NCI-H2107 (cell line): ENCODE data around the gene ZNF319.

ENCODE experiments used
- DNase-seq: peaks from one replicate; lab custom pipeline; 2025; lab: John Stamatoyannopoulos, UW

ZNF319 gene

DNA sequence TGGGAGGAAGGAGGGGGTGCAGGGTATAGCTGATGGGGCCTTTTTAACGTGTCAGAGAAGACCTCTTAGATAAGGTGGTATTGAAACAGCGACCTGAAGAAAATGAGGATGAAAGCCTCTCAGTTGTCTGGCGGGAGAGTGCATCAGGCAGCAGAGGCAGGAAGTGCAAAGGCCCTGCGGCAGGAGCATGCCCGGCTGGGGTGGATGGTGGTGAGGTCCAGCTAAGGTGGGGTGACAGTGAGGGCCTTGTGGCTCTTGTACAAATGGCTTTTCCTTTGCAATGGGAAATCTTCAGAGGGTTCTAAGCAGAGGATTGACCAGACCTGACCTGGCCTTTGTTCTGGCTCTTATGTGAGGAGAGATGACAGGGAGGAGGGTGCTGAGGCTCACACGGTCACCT is 36.5 kb upstream of the ZNF319 start:
- DNase-seq, result no peak

- no peak for DNase-seq
Measured at GRCh38 chr16:58035356-58036170, 35.1 kb upstream of the ZNF319 start.

DNA sequence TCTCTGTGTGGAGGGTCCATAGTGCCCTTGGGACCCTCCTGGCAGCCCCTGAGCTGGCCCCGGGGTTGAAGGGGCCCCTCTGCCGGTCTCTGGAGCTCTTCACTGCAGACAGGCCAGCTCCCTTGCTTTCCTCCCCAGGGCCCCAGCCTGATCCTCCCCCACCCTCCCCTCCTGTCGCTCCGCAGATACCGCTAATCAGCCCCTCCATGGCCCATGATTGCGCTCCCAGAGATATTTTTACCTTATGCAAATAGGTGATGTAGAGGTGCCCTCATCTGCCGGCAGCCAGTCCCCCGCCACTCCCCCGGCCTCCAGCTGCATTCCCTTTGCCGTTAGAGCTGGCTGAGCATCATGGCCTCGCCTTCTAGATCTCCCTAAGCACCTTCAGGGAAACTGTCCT is 34.3 kb upstream of the ZNF319 start:
- DNase-seq, result no peak

DNA sequence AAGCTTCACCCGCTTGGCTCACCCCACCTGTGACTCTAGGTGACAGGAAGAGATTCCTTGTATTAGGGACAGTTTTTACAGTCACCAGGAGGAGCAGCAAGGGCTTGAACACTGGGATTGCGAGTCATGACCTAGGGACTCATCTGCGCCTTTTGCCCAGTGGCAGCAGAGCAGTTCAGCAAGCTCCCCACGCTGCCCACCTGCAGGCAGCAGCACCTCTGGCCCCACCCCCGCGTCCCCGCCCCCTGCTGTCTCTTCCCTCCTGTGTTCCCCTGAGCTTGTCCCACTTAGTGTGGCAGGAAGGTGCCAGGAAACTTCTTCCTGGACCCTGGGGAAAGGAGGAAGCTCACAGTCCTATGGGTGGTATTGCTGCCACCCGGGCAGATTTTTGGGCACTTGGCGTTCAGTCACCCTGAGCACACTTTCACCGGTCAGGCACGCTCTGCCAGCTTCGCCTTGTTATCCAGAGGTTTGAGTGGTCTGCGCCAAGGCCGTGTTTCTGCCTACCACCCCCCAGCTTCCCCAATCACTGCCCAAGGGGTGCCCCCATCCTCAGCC is 33.7 kb upstream of the ZNF319 start:
- DNase-seq, result no peak

GRCh38 chr16:58032710-58033293 is 32.3 kb upstream of the ZNF319 start:
- no peak for DNase-seq

GRCh38 chr16:58031016-58031800 is 30.7 kb upstream of the ZNF319 start:
- no peak for DNase-seq

DNA sequence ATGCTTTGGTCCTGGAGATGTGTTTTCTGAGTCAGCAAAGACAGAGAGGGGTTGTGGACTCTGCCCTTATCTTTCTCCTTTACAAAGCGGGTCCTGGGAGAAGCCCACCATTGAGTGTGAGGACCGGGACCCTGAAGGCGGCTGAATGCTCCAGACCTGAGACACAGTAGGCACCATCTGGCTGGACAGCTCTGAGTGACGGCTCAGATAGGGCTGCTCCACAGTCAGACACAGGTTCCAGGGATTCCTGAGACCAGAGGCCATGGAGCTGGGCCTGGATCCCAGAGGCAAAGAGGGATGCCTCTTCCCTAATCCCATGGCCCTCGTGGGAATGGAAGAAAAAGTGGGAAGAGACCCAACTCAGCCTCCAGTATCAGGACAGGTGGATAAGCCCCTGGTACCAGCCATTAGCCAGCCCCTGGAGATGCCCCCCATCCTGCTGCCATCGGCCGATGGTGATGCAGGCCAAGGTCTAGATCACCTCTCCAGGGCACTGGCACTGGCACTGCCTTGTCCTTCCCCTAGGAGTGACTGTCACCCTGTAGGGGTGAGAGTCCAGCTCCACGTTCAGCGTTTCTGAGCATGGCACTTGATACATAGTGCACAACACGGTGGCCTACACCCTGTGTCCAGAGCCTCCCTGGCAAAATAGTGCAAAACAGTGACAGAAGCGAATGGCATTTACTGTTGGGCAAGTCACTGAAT is 29.8 kb upstream of the ZNF319 start:
- DNase-seq, result no peak

- DNase-seq, result no peak
Measured at GRCh38 chr16:58029410-58029809, 28.9 kb upstream of the ZNF319 start.

DNA sequence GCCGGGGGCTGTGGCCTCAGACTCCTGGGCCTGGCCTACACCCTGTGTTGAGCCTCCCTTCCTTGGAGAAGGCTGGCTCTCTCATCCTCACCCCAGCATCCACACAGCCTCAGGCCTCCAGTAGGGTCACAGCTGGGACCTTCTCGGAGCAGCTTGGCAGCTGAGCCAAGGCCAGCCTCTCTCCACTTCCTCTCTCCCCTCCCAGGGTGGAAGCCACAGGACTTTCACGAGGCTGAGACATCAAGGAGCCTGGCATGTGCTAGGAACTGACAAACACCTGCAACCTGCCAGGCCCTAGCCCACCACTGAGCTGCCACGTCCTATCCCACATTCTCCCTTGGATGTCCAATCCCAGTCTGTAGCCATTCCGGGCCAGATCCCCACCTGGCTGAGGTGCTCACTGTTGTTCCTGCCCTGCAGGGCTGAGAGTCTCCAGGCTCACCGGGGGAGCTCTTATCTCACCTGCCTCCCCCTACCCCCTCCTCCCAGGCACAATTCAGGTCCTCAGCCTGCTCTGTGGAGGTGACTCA is 28.1 kb upstream of the ZNF319 start:
- DNase-seq, result no peak

DNA sequence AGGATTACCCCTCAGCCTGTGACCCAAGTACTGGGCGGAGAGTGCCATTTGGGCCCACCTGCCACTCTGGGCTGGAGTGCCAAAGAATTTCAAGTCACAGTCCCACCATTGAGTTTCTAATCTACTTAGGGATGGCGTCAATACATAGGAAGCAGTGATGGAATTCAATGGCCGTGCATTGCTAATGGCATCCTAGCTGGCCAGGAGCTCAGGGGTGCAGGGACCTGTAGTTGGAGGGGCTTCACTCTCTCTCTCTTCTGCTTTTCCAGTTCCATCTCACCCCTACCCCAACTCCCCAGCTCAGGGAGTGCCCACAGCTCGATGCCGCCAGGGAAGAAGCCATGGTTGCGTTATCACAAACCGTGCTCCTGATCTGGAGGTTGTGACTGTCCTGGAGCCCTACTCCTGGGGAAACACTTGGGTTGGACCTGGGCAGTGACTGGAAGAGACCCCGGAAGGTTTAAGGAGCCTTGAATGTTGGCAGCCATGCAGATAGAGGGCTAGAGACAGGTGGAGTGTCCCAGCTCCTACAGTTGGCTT is 27.5 kb upstream of the ZNF319 start:
- DNase-seq, result no peak

GRCh38 chr16:58027161-58027915 is 26.9 kb upstream of the ZNF319 start:
- no peak for DNase-seq

DNA sequence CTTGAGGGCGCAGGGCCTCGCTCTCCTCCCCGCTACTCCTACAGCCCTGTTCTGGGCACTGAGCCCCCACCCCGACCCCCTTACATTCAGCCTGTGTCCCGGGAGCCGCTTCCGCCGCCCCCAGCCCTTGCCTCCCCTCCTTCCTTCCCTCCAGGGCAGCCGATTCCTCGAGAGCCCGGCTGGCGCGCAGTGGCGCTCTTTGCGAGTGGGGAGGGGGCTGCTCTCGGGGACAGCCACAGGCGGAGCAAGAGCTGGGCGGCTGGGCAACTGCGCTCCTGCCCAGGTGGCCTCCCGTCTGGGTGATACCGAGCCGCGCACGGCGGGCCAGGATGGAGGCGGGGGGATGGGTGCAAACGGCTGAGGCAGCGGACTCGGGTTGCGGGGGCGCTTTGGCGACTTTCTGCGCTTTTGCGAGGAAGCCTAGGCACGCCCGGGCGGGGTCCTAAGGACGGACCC is 26.3 kb upstream of the ZNF319 start:
- DNase-seq, result no peak

GRCh38 chr16:58026139-58026704 is 25.8 kb upstream of the ZNF319 start:
- no peak for DNase-seq

DNA sequence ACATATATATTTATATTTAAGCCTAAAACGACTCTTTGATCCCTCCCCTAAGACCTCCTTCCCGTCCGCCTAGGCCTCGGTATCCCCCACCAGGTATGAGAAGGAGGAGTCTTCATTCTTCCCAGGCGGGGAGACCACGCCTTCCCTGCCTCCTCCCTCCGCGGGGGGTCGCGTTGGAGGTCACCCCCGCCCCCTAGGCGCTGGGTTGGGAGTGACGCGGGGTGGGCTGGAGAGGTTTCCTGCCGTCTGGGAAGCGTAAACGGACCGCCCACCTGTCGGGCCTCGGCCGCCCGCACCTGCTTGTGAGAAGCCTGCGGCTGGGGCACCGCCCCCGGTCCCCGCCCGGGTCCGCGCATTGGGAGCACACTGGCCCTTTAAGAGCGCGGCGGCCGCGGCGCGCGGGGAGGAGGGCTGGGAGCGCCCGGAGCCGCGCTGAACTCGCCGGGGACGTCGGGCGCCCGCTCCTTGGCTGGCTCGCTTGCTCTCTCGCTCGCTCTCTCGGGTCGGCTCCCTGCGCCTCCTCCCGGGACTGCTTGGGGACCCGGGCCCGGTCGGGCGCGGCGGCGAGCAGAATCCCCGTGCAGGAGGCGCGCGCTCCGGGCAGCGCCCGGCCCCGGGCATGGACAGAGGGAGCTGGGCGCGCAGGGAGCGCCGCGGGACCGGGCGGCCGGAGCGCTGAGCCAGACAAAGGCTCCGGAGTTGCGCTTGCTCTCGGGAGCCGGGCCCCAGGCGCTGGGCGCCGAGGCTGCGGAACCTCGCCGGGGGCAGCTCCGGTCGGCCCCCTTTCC is 25.1 kb upstream of the ZNF319 start, which contains the start of gene MMP15:
Gene MMP15, plus strand, starts transcription at position 404 of the 788 bp plus-strand sequence. CDS start 597 bp downstream, outside the sequence.
- DNase-seq, result no peak

DNA sequence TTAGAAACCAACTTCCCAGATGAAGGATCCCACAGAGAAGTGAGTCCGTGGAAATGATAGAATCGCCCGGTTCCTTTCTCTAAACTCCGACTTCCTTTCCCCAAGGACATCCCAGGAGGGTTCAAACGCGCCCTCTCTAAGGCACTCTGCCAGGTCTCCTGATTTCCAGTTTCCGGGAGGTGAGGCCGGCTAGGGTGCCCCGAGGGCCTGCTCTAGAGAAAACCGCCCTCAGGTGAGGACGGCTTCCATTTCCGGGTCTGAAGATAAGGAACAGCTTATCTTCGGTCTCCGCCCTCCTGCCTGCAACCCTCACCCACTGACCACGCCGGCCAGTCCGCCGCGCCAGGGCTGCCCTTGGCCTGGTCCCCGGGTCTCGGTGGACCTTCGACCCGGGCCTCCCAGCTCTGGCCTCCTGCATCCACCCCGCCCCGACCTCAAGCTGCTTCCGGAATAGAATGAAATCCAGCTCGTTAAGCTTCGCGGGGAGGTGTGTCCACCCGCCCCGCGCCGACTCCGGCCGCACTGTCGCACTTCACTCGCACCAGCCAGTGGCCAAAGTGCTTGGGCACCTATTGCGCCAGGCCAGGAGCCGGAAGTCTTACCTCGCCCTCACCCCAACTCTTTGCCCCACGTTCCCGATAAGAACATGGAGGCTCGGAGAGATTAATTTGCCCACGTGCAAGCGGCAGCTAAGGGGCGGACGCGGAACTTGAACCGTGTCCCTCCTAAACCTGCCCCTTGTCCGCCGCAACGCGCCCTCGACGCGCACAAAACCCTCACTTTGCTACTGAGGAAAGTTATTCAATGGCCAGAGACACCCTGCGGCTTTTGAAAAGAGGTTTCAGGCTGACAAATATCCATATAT is 24.2 kb upstream of the ZNF319 start:
- DNase-seq, result no peak

DNA sequence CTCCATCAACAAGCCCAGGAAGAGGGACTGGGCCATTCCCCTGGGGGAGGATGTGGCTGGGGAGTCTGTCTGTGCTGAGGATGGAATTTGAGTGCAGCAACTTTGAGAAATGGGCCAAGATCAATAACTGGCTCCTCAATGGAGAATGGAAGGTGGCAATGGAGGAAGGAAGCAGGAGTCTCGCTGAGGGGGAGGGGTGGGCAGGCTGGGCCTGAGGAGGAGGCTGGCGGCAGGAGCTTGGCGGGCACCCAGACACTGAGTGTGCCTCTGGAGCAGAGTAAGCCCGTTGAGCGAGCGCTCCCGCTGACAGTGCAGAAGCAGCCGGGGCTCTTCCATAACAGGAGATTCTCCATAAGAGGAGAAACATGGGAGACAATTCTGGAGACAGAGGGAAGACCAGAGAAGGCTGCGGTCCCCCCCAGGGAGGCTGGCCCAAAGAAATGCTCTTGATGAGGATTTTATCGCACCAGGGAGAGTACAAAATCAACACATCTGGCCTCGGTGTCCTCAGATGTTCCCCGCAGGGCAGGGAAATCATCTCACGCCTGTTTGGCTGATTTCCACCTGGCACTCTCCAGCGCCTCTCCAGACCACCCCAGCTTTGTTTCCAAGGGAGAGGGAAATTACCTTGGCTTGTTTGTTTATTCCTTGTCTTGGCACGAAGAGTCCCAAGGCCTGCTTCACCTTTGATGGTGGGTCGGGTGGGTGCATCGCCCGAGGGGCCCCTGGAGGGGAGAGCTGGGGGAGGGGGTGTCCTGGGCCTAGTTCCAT is 22.3 kb upstream of the ZNF319 start:
- peak; percentile 35 for DNase-seq
